ENCODE measurements around the gene RDH13.
"Not testable (repeated sequence)": the region's sequence is repeated elsewhere in the genome, so short reads cannot be mapped to it uniquely, and the experiment has no call there.

Gene RDH13

DNA sequence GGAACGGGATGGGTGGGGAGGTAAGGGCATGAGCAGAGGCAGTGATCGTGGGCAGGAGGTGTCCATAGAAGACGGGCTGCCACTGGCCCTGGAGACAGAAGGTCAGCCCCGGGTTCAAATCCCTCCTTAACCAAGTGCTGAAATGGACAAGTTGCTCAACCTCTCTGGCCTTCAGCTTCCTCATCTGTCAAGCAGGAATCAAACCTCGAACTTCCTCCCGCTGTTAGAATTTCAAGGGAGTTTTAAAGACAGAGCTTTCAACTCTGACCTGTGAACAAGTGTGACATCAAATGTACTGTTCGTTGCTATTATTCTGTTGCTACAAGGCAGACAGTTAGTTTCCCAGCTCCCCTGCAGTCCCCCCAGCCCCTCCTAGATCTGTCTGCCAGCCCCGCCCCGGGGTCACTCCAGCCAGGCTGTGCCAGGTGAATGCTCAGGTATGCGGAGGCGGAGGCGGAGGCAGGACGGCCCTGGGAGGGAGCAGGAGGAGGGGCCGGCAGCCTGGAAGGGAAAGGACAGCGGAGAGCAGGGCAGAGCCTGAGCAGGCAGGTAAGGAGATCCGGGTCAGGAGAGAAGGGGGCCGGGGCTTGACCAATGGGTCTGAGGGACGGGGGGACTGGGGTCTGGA is 12.5 kb upstream of the RDH13 start, which contains the start of gene EPS8L1:
EPS8L1 (plus strand) TSS at position 499 of the 628 bp plus-strand sequence. CDS start 576 bp downstream, outside the sequence.
- peak; percentile 33 for DNase-seq

DNA sequence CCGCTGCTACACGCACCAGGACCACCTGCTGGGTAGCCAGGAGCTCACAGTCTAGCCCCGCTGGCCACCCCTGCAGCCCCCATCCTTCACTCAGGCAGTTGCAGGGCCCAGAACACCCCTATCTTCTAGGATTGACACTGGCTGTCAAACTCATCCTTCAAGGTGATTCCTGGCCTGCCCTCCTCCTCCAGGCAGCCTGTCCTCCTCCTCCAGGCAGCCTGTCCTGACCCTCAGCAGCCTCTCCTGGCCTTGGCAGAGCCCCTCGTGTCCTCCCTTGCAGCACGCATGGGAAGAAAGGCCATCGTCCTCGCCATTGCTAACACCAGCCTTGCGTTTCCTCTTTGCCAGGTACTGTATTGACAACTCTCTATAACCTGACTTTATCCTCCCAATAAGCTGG is 9.0 kb upstream of the RDH13 start:
- no peak for DNase-seq

DNA sequence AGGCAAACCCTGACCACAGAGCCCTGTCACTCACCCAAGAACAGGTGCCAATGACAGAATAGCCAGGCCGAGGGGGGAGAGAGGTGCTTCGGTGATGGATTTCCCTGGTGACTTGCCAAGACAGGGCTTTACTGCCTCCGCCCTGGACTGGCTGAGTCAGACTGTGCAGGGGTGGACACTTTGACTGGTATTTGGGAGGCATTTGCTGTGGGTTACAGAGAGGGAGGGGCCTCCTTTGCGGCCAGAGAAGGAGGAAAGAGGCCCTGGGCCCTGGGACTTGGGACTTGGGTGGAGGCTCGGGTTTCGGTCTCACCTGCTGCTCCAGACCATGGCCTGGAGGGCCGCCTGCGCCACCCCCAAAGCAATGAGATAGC is 8.2 kb upstream of the RDH13 start:
- no peak for DNase-seq

DNA sequence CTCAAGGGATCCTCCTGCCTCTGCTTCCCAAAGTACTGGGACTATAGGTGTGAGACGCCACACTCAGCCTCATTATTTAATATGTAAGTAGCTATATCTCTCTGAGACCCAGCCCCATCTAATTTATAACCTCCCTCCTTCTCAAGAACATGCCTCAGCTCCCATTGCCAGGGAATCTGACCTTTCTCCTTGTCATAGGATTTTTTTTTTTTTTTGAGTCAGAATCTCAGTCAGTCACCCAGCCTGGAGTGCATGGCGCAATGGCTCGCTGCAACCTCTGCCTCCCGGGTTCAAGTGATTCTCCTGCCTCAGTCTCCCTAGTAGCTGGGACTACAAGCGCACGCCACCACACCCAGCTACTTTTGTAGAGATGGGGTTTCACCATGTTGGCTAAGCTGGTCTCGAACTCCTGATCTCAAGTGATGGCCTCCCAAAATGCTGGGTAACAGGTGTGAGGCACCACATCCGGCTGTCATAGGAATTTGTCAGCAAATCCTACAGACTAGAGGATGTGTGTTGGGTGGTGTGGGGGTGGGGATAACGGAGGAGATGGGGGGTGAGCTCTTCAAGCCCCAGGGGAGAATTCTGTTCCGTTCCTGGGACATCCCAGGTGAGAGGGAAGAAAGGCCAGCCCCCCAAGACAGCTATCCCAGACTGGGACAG is 7.6 kb upstream of the RDH13 start:
- DNase-seq, result no peak

DNA sequence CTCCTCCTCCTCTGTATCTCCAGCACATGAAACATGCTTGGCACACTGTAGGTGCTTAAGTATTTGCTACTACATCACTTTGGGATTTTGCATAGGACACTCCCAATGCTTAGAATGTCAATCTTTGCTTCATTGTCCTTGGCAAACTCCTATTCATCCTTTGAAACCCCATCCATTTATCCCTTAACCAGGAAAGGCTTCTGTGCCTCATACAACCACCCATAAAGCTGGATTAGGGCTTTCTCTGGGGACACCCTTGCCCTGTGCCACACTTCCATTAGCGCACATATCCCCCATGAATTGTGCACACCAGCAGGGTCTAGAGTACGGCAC is 6.9 kb upstream of the RDH13 start:
- no peak for DNase-seq

DNA sequence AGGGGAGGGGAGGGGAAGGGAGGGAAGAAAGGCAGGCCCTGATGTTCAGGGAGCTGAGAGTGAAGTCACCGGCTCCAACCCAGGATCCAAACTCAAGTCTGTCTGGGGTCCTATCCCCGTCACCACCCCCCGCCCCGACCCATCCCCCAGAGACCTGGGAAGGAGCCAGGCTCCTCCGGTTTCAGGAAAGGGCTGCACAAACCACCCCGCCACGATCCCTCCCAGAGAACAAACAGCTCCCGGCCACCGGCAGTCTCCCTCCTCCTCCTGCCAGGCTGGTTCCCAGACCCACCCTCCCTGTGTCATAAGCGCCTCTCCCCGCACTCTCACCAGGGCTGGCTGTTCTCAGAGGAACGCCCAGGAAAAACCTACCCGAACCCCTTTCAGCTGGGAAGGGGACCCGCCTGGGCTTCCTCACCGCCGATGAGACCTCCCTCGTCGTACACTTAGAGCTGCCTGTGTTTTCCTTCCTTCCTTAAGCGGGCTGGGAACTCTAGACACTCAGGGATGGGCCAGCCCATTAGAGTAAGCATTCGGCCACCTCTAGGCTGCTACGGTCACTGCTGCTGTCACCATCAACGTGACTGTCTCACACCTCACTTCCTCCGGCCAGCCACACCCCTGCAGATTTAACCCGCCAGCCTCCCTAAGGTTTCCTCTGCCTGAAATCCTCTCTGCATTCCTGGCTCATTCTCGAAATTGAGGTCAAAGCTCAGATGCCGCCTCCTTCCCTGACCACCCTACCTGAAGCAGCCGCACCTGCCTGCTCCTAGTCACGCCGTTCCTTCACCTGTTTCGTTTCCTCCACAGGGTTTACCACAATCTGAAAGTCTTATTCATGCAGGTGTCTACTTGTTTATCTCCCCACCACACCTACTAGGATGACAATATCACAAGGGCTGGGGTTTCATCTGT is 6.3 kb upstream of the RDH13 start:
- DNase-seq, result peak; percentile 56

DNA sequence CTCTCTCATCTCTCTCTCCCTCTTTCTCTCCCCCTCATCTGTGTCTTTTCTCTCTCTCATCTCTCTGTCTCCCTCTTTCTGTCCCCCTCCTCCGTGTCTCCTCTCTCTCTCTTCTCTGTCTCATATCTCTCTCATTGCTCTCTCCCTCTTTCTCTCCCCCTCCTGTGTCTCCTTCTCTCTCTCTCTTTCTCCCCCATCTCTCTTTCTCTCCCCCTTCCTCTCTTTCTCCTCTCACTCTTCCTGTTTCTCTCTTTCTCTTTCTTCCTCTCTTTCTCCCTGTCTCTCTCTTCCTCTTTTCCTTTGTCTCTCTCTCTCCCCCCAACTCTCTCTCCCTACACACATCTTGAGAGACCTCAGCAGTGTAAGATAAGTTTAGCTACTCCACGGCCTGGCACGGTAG is 4.9 kb upstream of the RDH13 start:
- DNase-seq, result no peak

DNA sequence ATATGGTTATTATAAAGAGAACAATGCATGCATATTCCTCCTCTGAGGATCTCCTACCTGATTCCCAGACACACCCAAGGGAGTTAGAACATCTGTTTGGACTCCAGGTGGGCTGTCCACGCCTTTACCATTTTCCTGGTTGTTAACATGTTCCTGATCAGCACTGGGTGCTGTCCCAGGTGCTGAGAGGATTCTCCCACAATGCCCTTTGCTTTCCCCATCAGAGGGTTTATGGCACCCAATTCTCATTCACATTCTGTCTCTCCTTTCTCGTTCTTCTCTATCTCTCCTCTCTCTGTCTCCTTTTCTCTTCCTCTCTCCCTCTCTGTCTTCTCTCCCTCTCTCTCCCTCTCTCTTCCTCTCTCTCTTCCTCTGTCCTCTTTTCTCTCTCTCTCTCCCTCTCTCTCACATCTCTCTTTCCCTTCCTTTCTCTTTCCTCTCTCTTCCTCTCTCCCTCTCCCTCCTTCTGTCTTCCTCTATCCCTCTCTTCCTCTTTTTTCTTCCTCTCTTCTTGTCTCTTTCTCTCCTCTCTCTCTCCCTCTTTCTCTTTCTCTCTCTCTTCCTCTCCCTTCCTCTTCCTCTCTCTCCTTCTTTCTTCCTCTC is 3.3 kb upstream of the RDH13 start:
- no peak for DNase-seq

DNA sequence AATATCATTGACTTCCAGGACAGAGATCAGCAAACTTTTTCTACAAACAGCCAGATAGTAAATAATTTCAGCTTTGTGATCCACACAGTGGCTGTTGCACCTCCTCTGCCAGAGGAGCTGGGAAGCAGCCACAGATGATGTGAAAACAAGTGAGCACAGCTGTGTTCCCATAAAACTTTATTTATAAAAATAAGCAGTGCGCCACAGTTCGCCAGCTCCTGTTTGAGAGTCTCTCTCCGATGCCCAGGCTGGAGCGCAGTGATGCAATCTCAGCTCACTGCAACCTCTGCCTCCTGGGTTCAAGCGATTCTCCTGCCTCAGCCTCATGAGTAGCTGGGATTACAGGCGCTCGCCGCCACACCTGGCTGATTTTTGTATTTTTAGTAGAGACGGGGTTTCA is 2.6 kb upstream of the RDH13 start:
- DNase-seq, result not testable (repeated sequence)

DNA sequence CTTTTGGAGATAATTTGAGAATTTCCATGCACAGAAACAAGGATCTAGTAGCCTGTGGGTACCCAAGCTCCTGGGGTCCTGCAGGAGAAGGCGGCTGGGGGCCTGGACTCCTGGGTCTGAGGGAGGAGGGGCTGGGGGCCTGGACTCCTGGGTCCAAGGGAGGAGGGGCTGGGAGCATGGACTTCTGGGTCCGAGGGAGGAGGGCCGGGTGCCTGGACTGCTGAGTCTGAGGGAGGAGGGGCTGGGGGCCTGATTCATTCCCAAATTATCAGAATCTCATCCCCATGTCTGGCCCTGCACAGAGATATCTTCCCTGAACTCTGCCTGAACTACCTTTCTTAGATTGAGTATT is 520 bp upstream of the RDH13 start:
- no peak for DNase-seq

DNA sequence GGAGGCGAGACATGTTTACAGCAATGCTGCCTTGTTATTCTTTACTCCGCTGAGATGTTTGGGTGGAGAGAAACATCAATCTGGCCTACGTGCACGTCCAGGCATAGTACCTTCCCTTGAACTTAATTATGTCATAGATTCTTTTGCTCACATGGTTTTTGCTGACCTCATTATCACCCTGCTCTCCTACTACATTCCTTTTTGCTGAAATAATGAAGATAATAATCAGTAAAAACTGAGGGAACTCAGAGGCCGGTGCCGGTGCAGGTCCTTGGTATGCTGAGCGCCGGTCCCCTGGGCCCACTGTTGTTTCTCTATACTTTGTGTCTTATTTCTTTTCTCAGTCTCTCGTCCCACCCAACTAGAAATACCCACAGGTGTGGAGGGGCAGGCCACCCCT is 2.7 kb downstream of the RDH13 start:
- DNase-seq, result not testable (repeated sequence)

DNA sequence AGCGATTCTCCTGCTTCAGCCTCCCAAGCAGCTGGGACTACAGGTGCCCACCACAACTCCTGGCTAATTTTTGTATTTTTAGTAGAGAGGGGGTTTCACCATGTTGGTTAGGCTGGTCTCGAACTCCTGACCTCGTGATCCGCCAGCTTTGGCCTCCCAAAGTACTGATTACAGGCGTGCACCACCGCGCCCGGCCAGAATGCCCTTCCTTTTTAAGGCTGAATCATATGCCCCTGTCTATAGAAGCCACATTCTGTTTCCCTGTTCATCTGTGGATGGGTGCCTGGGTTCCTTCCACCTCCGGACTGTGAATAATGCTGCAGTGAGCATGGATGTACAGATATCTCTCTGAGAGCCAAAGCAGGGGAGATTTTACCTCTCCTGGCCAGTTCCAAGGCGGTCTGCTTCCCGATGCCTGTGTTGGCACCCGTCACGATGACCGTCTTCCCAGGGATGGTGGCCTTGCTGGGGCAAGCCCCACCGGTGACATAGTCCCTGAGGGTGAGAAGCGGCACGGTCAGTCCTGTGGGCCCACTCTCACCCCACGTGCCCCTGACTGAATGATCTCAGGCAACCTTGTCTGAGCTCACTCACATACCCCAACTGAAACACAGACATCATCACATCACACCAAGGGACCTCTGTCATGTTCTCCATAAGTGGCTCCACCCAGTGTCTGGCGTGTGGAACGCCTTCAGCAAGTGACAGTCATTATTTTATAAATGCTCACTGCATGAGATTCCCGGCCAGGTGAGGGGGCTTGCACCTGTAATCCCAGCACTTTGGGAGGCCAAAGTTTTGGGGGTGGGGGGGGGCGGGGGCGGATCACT is 4.0 kb downstream of the RDH13 start:
- no peak for DNase-seq

DNA sequence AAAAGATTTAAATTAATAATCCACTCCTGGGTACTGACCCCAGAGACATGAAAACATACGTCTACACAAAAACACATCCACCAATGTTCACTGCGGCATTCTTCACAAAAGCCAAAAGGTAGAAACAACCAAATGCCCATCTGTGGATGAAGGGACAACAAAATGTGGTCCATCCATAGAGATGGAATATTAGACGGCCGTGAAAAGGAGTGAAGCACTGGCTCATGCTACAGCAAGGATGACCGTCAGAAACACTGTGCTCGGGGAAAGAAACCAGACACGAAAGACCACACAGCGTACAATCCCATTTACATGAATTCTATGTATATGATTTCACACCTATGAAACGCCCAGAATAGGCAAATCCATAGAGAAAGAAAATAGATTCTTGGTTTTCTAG is 6.1 kb downstream of the RDH13 start:
- DNase-seq, result no peak

DNA sequence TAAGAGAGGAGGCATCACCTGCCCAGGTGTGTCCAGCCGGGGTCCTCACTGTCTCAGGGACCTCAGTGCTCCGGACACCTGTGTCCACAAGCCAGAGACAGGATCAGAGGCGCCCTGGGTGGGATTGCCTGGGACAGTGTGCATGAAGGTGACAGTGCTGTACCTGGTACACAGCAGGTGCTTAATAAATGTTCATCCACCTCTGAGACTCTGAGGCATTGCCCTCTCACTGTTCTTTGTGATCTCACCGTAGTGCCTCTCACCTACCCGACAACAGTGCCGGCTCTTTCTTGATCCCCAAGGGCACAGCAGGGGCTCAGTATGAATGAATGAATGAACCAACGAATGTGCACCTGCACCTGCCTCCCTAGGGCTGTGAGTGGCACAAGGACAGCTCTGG is 9.2 kb downstream of the RDH13 start:
- DNase-seq, result no peak

DNA sequence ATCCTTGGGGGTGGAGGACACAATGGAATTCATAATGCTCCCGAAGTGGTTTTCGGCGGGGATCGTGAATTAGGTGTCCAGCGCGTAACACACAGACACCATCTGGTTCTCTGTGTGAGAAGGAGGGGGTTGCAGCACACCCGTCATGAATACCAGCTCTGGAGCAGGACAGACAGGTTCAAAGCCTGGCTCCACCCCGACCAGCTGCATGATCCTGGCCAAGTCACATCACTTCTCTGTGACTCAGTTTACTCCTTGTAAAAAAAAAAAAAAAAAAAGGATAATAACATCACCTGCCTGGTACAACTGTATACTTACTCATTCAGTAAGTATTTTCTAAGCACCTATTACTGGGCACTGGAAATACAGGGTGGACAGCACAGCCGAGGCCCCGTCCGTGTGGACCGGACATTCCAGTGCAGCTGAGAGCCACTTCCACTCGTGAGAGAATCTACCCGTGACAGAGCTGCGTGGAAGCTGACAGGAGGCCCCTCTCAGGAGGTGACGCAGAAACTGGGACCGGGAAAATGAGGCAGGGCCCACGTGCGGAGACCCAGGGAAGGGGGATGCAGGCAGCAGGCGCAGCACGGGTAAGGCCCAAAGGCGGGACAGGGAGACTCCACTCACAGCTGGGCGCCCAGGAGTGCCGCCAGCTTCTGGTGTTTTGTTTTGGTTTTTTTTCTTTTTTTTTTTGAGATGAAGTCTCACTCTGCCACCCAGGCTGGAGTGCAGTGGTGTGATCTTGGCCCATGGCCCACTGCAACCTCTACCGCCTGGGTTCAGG is 12.0 kb downstream of the RDH13 start:
- DNase-seq, result no peak

DNA sequence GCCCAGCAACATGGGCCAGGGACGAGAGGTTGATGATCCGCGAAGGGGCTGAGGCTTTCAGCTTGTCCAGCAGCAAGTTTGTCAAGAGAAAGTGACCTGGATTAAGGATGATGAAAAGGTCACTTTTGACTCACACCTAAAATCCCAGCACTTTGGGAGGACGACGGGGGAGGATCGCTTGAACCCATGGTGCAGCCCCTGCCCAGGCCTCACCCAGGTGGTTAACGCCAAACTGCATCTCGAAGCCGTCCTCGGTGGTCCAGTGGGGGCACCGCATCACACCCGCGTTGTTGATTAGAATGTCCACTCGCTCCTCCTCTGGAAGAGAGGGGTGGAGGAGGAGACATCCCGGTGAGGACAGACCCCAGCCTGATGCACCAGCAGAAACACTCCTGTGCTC is 14.5 kb downstream of the RDH13 start:
- no peak for DNase-seq

DNA sequence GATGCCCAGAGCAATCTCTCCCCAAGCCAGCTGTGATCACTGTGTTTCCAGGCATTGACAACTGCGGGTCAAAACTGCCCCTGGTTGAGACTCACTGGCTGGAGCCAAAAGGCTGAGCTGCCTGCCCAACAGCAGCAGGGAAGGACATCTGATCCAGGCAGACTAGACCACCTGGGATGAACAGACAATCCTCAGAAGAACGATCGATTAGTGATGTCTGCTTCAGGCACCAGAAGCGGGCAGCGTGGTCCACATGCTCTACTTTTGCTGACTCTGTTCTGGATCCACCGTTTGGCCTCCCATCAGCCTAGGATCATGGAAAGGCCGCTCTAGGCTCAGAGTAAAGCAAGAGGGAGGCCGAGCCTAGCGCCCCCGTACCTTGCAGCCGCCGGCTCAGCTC is 15.0 kb downstream of the RDH13 start:
- DNase-seq, result no peak

DNA sequence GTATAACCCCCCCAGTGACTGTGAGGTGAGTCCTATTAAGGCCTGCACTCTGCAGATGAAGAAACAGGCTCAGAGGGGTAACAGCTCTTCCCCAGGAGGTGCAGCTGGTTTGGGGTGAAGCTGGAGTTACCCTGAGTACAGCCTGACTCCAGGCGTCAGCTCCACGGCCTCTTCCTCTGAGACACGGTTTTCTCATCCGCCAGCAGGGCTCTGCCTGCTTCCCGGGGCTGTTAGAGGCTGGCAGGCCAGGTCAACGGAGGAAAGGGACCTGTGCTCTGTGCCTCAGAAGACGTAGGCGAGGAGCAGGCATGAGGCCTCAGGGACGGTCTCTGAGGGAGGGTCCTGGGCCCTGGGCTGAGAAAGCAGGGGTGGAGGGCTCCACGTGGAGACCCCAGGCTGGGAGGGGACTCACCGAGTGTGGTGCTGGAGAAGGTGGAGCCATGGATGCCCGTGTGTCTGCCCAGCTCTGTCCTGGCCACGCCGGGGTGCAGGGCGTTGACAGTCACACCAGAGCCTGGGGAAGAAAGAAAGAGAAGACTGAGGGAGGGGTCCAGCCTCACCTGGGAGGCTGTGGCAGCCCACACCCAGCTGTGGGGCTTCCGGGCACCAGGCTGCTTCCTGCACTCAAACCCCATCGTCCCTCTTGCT is 15.8 kb downstream of the RDH13 start:
- DNase-seq, result no peak

DNA sequence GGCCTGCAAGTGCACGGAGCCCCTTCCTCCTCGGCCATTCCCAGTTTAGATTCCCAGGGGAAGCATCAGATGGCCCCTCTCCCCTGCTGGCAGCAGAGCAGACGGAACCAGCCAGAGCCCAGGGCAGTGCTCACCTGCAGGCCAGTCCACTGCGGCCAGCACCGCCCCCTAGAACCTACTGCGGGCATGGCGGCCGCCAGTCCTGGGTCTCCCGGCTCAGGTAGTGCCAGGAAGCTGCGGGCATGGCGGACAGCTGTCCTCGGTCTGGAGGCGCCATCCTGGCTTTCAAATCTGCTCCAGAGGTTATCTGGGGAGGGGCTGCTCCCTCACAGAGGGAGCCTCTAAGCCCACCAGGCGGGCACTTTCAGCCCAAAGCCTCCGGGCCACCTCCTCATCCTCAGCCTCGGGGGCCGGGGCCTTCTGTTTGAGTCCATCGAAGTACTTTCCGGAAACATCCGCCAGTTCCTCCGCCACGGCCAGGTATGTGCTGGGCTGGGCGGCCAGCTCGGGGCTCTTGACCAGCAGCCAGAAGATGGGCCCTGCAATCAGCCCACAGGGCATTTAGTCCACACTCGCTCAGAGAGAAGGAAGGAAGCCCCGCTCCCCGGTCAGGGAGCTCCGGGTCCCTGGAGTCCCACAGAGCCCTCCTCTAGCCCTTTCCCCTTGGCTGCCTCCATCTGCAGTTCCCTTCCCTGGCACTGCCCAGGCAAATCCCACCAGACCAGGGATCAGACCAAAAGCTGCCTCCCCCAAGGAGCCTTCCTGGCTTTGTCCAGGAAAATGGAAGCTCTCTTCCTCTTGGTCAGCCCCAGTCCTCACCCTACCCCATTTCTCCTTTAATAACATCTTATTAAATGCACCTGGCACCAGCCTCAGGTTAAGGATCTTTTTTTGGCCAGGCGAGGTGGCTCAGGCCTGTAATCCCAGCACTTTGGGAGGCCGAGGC is 17.9 kb downstream of the RDH13 start:
- no peak for DNase-seq

DNA sequence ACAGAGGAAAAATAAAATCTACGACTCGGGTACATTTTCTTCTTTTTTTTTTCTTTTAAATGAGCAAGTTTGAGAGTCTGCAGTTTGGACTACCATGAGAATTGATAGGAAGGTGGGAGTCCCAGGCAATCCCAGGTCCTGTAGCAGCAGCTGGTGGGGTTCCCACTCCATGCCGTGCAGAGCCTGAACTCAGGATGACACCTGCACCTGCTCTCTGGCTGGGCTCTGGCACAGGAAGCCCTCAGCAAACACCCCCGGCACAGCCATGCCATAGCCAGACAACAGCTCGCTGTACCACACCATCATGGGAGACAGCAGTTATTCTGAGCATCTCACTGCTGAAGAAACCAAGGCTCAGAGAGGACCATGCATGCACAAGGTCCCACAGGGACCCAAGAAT is 18.7 kb downstream of the RDH13 start:
- no peak for DNase-seq
